ENCODE measurements around the gene MAPKAP1. TPM values are rescaled to one million over a fixed set of nuclear protein-coding genes. Genes with fewer than 3 reads are reported as not detected.

MAPKAP1 gene
- total RNA-seq, 2 donors from 2014 or later = 54.9 to 70.1 TPM

DNA sequence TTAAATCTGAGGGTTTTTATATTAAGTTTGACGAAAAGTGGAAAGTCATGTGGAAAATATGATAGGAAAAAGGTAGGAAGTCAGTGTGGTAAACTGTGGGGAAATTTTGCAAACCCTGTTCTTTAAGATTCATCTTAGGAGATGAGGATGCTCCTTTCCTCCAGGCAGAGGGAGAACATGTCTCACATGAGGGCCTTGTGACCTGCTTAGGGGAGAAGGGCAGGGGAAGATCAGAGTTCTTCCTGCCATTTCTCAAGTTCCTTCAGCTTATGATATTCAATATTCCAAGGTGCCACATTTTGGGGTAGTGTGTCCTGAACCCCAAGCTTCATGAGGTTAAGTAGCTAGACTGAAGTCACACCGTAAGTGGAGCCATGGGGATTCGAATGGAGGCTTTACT is 53.7 kb downstream of the MAPKAP1 start:
- TF ChIP-seq, protein P1, sequence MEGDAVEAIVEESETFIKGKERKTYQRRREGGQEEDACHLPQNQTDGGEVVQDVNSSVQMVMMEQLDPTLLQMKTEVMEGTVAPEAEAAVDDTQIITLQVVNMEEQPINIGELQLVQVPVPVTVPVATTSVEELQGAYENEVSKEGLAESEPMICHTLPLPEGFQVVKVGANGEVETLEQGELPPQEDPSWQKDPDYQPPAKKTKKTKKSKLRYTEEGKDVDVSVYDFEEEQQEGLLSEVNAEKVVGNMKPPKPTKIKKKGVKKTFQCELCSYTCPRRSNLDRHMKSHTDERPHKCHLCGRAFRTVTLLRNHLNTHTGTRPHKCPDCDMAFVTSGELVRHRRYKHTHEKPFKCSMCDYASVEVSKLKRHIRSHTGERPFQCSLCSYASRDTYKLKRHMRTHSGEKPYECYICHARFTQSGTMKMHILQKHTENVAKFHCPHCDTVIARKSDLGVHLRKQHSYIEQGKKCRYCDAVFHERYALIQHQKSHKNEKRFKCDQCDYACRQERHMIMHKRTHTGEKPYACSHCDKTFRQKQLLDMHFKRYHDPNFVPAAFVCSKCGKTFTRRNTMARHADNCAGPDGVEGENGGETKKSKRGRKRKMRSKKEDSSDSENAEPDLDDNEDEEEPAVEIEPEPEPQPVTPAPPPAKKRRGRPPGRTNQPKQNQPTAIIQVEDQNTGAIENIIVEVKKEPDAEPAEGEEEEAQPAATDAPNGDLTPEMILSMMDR (IDR thresholded peaks at IDR 0.05) = no peak
- H3K36me3 ChIP-seq = no peaks in the 10 kb centered on the region
- H3K9me3 ChIP-seq = no peaks in the 10 kb centered on the region
- no peaks in the 10 kb centered on the region for H3K4me1 ChIP-seq
- H3K27me3 ChIP-seq = no peaks in the 10 kb centered on the region
- no peak overlapping the region for H3K27ac ChIP-seq
- no peak overlapping the region for H3K9ac ChIP-seq (ENCODE audit: low read depth in 2 of 2, low read length in 2 of 2)
- intact Hi-C loops (cut with DNase I) = no loop called here
- H3K4me3 ChIP-seq = no peak overlapping the region
- DNase-seq = no peak

DNA sequence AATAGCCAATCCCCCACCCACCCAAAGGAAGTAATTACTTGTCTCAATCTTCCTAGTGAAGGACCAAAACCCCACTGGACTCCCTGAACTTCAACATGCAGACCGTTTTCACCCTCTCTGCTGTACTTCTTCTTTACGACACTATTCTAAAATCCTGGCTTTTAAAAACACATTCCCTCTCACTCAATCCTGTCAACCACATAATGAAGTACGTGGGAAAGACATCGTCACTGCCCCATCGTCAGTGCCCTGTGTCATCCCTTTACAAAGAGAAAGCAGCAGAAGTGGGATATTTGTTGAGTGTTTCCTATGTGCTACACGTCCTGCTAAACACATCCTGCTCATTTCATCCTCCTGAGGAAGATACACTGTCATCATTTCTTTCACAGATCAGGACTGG is 54.2 kb downstream of the MAPKAP1 start:
- Histone ChIP-seq H3K9me3 (no peaks in the 10 kb centered on the region), H3K4me3 (no peak overlapping the region), H3K27ac (no peak overlapping the region), H3K27me3 (no peaks in the 10 kb centered on the region), H3K36me3 (no peaks in the 10 kb centered on the region), H3K9ac (ENCODE audit: low read depth in 2 of 2, low read length in 2 of 2) (no peak overlapping the region), H3K4me1 (no peaks in the 10 kb centered on the region)
- intact Hi-C loops (cut with DNase I) = no loop called here
- TF ChIP-seq, protein P1 (IDR thresholded peaks at IDR 0.05) = no peak
- DNase-seq = no peak

DNA sequence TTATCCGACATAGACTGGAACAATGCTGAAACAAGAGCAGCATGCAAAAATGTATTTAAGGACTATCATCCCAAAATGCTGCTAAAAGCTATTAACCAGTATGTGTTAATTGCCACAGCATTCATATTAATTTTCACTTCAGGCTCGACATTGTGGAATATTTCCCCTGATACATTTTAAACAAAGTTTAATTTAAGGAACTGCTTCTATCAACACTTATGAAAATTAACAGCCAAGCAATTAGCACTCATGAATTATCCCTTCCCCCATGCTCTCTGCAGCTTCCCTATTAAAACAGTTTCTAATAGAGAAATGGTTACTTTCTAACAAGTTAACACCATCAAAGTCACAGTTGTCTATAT is 54.8 kb downstream of the MAPKAP1 start:
- TF ChIP-seq, protein P1 (IDR thresholded peaks at IDR 0.05) = no peak
- Histone ChIP-seq H3K9me3 (no peaks in the 10 kb centered on the region), H3K4me3 (no peak overlapping the region), H3K27me3 (no peaks in the 10 kb centered on the region), H3K9ac (ENCODE audit: low read depth in 2 of 2, low read length in 2 of 2) (no peak overlapping the region), H3K4me1 (no peaks in the 10 kb centered on the region), H3K27ac (no peak overlapping the region), H3K36me3 (no peaks in the 10 kb centered on the region)
- intact Hi-C loops (cut with DNase I) = no loop called here
- DNase-seq = no peak

DNA sequence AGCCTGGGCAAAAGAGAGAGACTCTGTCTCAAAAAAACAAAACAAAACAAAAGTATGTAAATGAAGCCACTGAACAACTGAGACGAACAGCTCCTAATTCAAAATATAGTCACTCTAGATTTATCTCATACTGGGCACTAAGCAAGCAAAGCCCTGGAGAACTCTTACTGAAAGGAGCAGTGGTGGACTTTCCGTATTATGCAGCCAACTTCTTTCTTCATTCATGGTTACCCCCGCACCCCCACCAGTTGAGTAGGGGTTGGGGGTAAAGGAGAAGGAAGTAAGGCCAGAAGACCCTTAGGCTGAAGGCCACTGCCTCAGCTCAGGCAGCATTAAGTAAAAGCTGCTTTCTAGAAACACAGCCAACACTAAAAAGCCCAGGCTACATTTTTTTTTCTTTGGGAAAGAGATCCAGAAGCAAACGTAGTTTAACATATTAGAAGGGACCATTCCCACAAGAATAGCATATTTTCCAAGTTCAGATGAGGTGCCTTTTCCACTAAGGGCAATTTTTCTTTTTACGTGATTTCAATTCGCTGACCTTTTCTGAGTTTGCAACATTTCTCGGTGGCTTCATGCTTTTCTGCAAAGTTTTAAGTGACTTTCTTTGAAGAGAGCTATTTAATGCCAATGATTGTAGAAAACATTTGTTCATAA is 55.3 kb downstream of the MAPKAP1 start:
- Histone ChIP-seq H3K4me3 (no peak overlapping the region), H3K27ac (no peak overlapping the region), H3K9ac (ENCODE audit: low read depth in 2 of 2, low read length in 2 of 2) (no peak overlapping the region), H3K4me1 (no peaks in the 10 kb centered on the region), H3K27me3 (no peaks in the 10 kb centered on the region), H3K9me3 (no peaks in the 10 kb centered on the region), H3K36me3 (no peaks in the 10 kb centered on the region)
- no peak for DNase-seq
- intact Hi-C loops (cut with DNase I) = no loop called here
- TF ChIP-seq, protein P1 (IDR thresholded peaks at IDR 0.05) = no peak

DNA sequence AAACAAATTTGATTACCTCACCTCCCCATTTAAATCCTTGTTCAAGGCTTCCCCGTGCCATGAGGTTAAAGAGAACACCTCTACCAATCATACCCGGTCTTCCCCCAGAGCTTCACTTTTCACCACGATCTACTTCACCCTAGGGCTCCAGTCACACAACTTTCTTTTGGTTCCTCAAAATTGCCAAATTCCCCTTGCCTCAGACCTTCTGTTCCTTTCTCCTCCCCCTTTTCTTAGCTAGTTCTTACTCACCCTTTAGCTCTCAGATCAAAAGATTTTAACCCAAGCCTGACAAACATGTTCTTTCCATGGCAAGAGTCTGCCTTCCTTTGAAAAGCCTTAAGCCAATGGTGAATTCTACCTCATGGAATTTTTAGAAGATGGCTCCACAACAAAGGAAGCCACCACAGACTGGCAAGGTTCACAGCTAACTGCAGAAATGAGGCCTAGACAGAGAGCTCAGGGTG is 56.7 kb downstream of the MAPKAP1 start:
- no peak for DNase-seq
- TF ChIP-seq, protein P1 (IDR thresholded peaks at IDR 0.05) = no peak
- Histone ChIP-seq H3K27ac (peak overlapping the region; percentile 28), H3K36me3 (no peaks in the 10 kb centered on the region), H3K4me3 (no peak overlapping the region), H3K4me1 (no peaks in the 10 kb centered on the region), H3K9me3 (no peaks in the 10 kb centered on the region), H3K9ac (ENCODE audit: low read depth in 2 of 2, low read length in 2 of 2) (no peak overlapping the region), H3K27me3 (no peaks in the 10 kb centered on the region)
- intact Hi-C loops (cut with DNase I) = no loop called here

Data from colonic mucosa (tissue), 4 donors.